T47D (cell line): ENCODE results near the gene ERMAP.

Experiments used
- DNase-seq, 2 experiments: peaks; one replicate each; pipeline versions ENCODE4 v3.0.0 to v3.0.0-alpha.2; 2011 to 2012; ENCODE audit warnings: low read depth in 1 of 2, low spot score in 1 of 2
- JUND ChIP-seq: IDR thresholded peaks from 2 replicates; pipeline ENCODE4 v1.6.1; 2012; ENCODE audit warnings: low read depth
- in situ Hi-C: cut with HindIII; loops from 2 replicates; pipeline ENCODE4 v1.10.0; 2016; ENCODE audit warnings: low sequenced_read_pairs, low pct_unique_long_range_greater_than_20kb

The ERMAP gene

DNA sequence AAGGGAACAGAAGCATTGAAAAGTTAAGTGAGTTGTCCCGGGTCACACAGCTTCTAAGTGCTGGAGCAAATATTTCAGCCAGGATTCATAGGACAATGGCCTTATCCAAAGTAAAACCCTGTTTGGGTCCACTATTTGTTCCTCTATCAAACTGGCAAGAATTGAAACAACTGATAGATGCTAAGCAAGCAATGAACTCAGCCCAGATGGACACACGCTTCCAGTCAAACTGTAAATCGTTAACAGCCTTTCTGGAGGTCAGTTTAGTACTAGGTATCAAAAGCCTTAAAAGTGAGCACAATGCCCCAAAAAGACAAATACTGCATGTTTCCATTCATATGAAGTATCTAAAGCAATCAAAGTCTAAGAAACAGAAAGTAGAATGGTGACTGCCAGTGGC is 1.1 kb downstream of the ERMAP start:
- TF ChIP-seq JUND, result no peak

GRCh38 chr1:42820813-42821212 is 3.9 kb downstream of the ERMAP start:
- no peak for TF ChIP-seq JUND
- DNase-seq, result no peak
- in situ Hi-C loops, result no loop called here

More for the DNA sequence above, 1.1 kb downstream of the ERMAP start:
- DNase-seq, result no peak
- in situ Hi-C loops, result no loop called here

DNA sequence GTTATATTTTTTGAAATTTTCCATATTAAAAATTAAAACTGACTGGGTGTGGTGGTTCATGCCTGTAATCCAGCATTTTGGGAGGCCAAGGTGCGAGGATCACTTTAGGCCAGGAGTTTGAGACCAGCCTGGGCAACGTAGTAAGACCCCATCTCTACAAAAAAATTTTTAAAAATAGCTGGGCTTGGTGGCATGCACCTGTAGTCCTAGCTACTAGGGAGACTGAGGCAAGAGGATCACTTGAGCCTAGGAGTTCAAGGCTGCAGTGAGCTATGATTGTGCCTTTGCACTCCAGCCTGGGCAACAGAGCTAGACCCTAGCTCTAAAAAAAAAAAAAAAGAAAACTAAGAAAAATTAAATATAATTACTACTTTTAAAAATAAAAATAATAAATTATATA is 4.8 kb downstream of the ERMAP start:
- TF ChIP-seq JUND, result no peak

DNA sequence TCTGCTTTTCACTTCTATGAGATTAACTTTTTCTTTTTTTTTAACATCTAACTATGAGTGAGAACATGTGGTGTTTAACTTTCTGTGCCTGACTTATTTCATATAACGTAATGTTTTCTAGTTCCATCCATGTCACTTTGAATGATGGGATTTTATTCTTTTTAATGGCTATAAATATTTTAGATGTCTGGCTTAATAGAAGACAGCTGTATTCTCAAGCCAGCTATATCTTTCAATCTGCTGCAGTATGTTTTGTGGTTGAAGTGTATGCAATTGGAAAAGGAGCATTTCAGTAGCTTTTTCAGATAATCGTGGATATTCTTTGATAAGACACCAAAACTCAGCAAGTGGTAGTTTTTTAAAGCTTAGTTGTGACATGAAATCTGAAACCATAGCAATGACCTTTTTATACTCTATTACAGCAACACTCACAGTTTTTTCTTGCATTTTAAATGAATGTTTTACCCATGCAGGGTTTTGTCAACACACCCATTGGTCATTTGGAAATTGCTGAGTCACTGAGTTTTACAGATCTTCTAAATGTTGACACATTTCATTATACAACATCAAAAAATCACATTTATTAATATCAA is 6.0 kb downstream of the ERMAP start:
- no peak for DNase-seq
- TF ChIP-seq JUND, result no peak
- in situ Hi-C loops, result no loop called here

More for the DNA sequence above, 4.8 kb downstream of the ERMAP start:
- in situ Hi-C loops, result no loop called here
- no peak for DNase-seq

DNA sequence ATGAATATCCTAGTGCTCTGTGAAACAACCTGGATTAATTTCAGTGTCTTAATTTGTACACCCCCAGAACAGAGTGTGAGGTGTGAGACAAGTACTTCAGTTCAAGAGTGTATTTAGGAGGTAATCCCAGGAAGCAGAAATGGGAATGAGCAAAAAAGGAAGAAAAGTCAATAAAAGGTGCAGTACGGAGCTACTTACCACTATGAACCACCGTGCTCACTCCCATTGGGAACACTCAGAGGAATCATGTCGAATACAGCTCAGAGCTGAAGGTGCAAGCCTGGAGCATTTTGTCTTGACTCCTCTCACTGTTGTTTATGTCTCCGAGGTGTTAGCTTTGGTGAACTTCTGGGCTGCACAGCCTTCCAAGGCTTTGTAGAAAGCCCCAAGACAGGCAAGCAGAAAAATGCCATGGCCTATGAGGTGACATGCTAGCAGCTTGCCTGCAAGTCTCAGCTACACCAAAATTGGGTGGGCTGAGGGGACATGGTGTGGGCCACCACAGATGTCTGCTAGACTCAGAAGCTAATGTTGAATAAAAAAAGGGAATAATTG is 7.6 kb downstream of the ERMAP start:
- no peak for TF ChIP-seq JUND
- in situ Hi-C loops, result no loop called here
- no peak for DNase-seq

- DNase-seq, result no peak
- in situ Hi-C loops, result no loop called here
- TF ChIP-seq JUND, result no peak
These were observed 8.3 kb downstream of the ERMAP start for GRCh38 chr1:42825036-42825851.

- no peak for TF ChIP-seq JUND
- in situ Hi-C loops, result no loop called here
- DNase-seq, result no peak
These were observed 13.7 kb downstream of the ERMAP start for GRCh38 chr1:42830631-42831030.

DNA sequence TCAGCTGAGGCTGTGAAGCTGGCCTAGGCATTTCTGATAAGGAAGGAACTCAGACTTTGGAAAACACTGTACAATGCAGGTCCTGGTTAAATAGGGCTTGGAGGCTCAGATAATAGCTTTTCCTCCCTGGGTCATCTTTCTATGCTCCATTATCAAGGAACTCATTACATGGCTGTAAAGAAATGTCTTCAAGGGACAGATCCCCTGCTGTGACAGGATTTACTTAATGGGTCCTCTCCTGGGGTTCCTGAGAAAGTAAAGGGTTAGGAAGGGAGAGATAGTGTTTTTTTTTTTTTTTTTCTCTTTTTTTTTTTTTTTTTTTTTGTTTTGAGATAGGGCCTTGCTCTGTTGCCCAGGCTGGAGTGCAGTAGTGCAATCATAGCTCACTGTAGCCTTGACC is 14.4 kb downstream of the ERMAP start:
- DNase-seq, result no peak
- in situ Hi-C loops, result no loop called here
- no peak for TF ChIP-seq JUND

DNA sequence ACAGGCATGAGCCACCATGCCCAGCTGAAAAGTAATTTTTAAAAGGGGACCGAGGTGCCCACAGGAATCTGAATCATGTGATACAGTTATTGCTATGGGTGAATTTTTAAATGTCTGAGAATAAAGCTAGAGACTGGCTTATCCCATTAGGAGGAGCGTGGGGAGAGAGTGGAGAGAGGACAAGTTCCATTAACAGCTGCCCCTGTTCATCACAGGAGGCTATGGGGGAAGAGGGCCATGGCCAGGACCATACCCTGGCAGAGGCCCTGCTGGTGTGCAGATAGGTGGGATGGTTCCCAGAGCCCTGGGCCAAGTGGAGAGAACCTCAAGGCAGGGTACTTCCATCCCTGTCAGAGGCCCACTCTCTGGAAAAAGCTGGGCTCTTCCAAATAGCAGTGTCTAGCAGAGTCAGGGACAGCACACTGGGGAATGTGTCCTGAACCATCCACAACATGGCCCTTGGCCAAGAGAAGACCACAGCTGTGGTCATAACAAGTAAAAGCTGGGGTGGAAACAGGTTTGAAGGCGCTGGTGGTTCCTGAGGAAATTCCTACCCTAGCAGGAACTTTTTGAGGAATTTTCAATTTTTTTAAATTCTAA is 15.8 kb downstream of the ERMAP start:
- DNase-seq, result no peak
- no peak for TF ChIP-seq JUND
- in situ Hi-C loops, result no loop called here

DNA sequence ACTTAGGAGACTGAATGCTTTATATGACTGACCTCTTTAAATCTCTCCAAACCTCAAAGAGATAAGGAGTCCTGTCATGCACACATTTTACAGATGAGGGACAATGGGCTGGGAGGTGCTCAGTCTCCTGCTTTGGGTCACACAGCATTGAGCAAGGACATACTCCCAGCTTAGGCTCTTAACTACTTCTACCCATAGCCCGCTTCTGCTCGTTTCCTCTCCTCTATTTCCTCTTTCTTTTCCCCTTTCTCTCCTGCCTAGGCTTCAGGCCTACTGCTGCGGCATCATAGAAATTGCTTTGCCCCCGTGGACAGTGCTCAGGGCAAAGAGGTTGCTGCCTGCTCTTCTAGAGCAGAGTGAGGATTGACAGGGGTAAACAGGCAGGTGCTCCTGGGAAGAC is 17.1 kb downstream of the ERMAP start:
- DNase-seq, result no peak
- in situ Hi-C loops, result no loop called here
- TF ChIP-seq JUND, result no peak

GRCh38 chr1:42834803-42835202 is 17.9 kb downstream of the ERMAP start:
- no peak for DNase-seq
- in situ Hi-C loops, result no loop called here
- TF ChIP-seq JUND, result no peak

DNA sequence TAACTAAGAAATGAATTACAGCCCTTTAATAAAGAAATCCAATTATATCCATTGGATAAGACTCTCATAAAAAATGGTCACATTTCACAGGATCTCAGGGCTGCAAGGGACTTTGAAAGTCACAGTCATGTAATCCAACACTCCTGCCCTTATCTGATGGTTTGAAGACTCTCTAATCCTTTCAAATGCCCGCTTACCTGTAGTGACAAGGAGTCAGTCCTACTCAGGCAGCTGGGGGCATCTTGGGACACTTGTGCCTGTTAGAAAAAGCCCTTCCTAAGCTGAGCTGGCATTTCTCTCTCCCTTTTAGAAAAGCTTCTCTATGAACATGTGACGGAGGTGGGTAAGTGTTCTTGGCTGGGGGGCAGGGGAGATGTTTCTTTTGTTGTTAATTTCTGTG is 18.5 kb downstream of the ERMAP start:
- TF ChIP-seq JUND, result no peak
- in situ Hi-C loops, result no loop called here
- peak in 1 of 2 experiments; percentile 31 for DNase-seq

DNA sequence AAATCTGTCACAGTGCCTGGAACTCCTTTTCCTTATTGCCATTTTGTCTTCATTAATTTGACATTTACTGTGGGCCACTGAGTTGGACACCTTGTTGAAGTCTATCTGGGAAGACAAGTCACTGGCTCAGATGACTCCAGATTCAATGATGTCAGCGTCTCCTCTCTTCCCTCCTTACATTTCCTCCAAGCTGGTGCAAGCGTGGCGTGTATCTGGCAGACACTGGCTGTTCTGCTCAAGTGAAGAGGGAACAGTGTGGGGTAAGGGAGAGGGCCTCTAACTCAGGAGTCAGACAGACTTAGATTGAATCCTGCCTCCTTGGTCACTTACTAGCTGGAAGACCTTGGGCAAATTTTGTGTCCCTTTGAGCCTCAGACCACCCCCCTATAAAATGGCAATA is 20.8 kb downstream of the ERMAP start:
- in situ Hi-C loops, result no loop called here
- DNase-seq, result no peak
- TF ChIP-seq JUND, result no peak
